ENCODE data around the gene MEPCE.

DNA sequence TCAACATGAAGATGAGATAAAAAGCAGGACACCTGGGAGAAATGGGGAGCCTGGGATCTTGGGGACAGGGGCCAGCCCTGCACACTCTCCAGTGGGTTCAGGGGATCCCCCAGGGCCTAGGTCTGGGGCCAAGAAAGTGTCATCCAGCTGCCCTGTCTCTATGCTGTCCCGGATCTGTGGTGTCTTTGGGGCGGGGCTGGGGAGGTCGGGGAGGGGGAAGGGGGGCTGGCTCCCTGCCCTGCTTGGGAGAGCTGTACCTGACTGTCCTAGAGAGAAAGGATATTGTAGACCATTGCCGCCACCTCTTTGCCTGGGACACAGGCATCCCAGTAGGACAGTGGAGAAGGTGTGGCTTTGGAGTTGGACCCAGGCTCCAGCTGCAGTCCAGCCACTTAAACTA, 41.4 kb downstream of the MEPCE start:
- TF ChIP-seq ZNF660 (tag by site-specific recombination; IDR thresholded peaks at IDR 0.05) (no peak), MYNN (tag by site-specific recombination; IDR thresholded peaks at IDR 0.05; ENCODE audit: borderline replicate concordance) (no peak), ZFP41 (tag by site-specific recombination; IDR thresholded peaks at IDR 0.05; ENCODE audit: borderline replicate concordance) (no peak), ZNF274 (IDR thresholded peaks at IDR 0.05; ENCODE audit: low read length) (no peak), ZNF274 (tag by site-specific recombination; IDR thresholded peaks at IDR 0.05; ENCODE audit: borderline replicate concordance) (no peak), ZFP3 (tag by site-specific recombination; IDR thresholded peaks at IDR 0.05; ENCODE audit: low read depth) (no peak), ZNF10 (tag by site-specific recombination; IDR thresholded peaks at IDR 0.05) (no peak), ZNF350 (tag by site-specific recombination; IDR thresholded peaks at IDR 0.05) (no peak), ZNF423 (tag by site-specific recombination; IDR thresholded peaks at IDR 0.05) (no peak), ZNF121 (tag by site-specific recombination; IDR thresholded peaks at IDR 0.05) (no peak)
- TF ChIP-seq, protein P1, sequence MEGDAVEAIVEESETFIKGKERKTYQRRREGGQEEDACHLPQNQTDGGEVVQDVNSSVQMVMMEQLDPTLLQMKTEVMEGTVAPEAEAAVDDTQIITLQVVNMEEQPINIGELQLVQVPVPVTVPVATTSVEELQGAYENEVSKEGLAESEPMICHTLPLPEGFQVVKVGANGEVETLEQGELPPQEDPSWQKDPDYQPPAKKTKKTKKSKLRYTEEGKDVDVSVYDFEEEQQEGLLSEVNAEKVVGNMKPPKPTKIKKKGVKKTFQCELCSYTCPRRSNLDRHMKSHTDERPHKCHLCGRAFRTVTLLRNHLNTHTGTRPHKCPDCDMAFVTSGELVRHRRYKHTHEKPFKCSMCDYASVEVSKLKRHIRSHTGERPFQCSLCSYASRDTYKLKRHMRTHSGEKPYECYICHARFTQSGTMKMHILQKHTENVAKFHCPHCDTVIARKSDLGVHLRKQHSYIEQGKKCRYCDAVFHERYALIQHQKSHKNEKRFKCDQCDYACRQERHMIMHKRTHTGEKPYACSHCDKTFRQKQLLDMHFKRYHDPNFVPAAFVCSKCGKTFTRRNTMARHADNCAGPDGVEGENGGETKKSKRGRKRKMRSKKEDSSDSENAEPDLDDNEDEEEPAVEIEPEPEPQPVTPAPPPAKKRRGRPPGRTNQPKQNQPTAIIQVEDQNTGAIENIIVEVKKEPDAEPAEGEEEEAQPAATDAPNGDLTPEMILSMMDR (tag by site-specific recombination; IDR thresholded peaks at IDR 0.05), result no peak

Measured in HEK293 (cell line).